Measurements from ENCODE around the gene TRIP11.

DNA sequence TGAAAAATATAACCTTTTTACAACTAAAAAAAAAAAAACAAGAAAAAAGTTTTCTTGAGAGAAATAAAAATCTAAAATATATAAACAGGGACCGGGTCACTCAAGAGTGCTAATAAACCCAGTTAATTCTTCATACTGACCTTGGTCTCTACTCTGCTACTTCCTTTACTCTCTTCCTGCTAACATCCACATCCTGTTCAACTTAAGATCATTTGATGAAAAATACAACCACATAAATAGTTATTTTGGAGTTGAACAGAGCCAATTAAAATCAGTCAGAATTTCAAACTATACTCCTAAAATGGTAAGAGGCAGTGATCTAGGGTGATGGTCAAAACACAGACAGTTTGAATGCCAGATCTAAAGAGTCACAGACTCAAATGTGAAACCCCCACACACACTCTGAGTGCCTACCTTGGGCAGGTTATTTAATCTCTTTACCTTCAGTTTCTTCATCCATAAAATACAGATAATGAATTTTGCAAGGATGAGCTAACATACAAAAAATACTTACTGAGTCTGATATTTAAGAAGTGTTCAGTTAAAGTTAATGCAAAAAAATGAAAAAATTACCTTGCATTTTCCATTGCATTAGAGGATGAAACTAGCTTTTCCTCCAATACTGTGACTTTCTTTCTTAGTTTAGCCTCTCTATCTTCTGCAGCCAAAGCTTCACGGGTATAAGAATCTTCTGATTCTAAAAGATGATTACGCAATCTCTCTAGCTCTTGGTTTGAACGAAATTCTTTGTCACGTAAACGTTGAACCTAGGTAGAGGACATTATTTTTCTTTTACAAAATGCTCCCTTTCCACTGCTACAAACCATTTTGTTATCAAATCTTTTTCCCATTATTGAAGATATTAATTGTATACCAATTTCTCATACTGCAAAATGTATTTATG is 40.9 kb downstream of the TRIP11 start:
- TF ChIP-seq POLR2A (IDR thresholded peaks at IDR 0.05; ENCODE audit: extremely low read depth, insufficient read length), result no peak
- no peak for TF ChIP-seq CTCF (IDR thresholded peaks at IDR 0.05; ENCODE audit: low read depth, low read length)
- TF ChIP-seq, protein P1, sequence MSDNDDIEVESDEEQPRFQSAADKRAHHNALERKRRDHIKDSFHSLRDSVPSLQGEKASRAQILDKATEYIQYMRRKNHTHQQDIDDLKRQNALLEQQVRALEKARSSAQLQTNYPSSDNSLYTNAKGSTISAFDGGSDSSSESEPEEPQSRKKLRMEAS (IDR thresholded peaks at IDR 0.05; ENCODE audit: low read depth, low read length), result no peak
